ENCODE data around the gene GAREM2.
A peak's percentile ranks its signal among the peaks of the same experiment; 100 is the strongest.

Gene GAREM2

DNA sequence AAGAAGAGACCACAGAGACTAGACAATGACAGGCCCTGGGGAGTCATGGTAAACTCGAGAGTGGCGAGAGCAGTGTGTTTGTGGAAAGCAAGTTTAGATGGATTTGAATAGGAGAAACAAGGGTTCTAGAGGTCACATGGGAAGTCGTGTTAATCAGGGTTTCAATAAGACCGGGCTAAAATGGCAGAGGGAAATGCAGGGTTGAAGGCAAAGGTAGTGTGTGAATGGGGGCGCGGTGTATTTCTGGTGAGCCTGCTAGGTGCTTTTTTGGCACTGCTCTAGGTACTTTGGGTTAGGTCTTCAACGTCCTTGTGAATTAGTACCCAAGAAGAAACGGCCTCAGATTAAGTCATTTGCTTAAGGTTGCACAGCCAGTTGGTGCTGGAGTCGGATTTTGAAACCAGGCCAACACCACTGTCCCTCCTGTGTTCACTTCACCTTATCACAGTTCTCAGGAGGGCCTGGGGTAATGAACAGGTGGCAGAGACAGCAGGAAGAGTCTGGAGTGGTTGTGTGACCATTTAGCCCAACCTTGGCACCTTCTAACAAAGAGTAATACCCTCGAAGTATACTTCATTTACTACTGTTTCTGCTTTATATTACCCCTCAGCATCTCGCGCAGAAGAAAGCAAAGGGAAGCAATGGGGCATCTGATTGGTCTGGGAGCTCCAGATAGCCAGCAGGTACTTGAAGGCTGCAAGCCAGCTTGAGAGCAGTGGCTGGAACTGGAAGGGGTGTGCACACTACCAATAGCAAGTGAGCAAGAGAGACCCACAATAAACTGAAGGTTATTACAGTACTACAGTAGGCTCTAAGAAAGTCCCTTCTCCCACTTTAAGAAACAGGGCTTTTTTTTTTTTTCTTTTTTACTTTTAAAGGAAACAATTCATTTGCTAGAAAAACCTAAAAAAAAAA is 33.4 kb upstream of the GAREM2 start:
- no peak for DNase-seq (ENCODE audit: extremely low read depth, low read depth)
- no peak overlapping the region for H3K4me3 ChIP-seq (replicated peaks; ENCODE audit: low read depth, low read length)
- TF ChIP-seq CTCF (IDR thresholded peaks at IDR 0.05; ENCODE audit: low read depth, low read length, missing control alignments): no peak

DNA sequence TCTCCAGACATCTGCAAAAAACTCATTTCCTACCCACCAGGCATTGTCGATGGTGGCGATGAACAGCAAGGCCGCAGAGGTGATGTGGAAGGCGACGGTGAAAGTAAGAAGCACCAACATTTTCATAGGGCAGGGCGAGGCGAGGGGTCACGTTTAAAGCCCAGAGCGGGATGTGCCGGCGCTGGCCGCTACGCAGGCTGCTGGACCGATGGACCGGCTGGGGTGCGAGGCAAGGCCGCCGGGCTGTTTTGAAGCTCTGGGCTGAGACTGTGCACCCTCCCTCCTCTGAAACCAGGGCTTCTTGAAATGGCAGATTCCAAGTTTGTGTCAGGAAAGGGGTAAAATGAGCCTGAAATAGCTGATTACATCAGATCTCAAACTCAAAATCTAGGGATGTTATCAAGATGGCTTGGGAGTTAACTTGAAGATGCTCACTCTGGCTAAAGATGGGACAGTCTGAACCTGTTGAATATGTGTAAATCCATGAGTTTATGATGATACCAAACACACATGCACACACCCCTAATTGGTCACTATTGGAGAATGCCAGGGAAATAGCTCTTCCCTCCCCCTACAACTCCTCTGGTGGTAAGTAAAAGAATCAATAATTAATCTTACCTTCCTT is 31.6 kb upstream of the GAREM2 start:
- no peak for TF ChIP-seq CTCF (IDR thresholded peaks at IDR 0.05; ENCODE audit: low read depth, low read length, missing control alignments)
- H3K4me3 ChIP-seq (replicated peaks; ENCODE audit: low read depth, low read length): no peak overlapping the region
- DNase-seq (ENCODE audit: extremely low read depth, low read depth): no peak

GRCh38 chr2:26144031-26144430 is 28.9 kb upstream of the GAREM2 start:
- TF ChIP-seq CTCF (IDR thresholded peaks at IDR 0.05; ENCODE audit: low read depth, low read length, missing control alignments): no peak
- DNase-seq (ENCODE audit: extremely low read depth, low read depth): no peak
- H3K4me3 ChIP-seq (replicated peaks; ENCODE audit: low read depth, low read length): no peak overlapping the region

DNA sequence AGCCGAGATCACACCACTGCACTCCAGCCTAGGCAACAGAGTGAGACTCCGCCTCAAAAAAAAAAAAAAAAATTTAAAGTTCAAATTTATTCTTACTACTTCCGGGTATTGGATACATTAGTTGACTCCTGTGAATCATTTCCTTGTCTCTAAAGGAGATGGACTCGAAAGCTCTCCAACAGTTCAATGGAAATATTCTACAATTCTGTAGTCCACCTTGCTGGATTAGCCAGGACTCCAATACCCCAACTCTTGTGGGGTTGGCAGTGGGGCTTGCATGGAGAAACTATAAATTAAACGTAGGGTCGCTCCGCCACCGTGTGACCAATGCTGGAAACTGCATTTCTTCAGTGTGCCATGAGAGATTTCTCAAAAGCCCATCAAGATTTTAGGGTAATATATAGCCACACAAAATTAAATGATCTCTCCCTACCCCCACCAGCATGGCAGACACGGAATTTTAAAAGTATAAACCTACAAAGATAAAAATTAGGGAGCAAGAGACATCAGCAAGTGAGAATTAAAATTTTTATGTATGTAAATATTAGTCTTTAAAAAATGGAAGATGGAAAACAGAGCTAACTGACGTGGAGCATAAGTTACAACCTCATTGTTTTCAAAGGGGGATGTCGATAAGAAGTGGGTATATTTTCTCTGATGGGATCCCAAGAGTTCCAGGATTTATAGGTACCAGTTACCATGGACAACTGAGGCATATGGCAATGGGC is 27.8 kb upstream of the GAREM2 start:
- DNase-seq (ENCODE audit: extremely low read depth, low read depth): peak; percentile 27
- TF ChIP-seq CTCF (IDR thresholded peaks at IDR 0.05; ENCODE audit: low read depth, low read length, missing control alignments): peak; percentile 75

DNA sequence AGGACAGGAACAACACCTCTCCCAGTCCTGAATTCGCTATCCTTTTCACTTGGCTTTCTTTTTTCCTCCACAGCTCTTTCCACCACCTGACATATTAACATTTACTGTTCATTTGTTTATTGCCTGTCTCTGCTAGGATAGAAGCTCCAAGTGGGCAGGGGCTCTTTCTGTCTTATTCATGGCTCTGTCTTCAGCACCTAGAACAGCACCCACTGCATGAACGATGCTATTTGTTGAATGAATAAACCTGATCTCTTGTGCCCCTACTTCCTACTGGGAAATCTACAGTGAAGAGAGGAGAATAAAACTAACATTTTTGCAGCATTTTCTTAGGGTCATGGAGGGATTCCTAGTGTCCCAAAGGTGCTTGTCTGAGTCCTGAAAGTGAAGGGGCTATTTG is 24.4 kb upstream of the GAREM2 start:
- H3K4me3 ChIP-seq (replicated peaks; ENCODE audit: low read depth, low read length): no peak overlapping the region
- no peak for DNase-seq (ENCODE audit: extremely low read depth, low read depth)
- no peak for TF ChIP-seq CTCF (IDR thresholded peaks at IDR 0.05; ENCODE audit: low read depth, low read length, missing control alignments)

More for the DNA sequence above, 27.8 kb upstream of the GAREM2 start:
- H3K4me3 ChIP-seq (replicated peaks; ENCODE audit: low read depth, low read length): no peak overlapping the region

GRCh38 chr2:26150243-26150642 is 22.6 kb upstream of the GAREM2 start:
- no peak overlapping the region for H3K4me3 ChIP-seq (replicated peaks; ENCODE audit: low read depth, low read length)

More at GRCh38 chr2:26150243-26150642, 22.6 kb upstream of the GAREM2 start:
- no peak for TF ChIP-seq CTCF (IDR thresholded peaks at IDR 0.05; ENCODE audit: low read depth, low read length, missing control alignments)
- no peak for DNase-seq (ENCODE audit: extremely low read depth, low read depth)

All from HFF-Myc (cell line).